Measurements from ENCODE around the gene PGLYRP2.
A peak's percentile ranks its signal among the peaks of the same experiment; 100 is the strongest.

The PGLYRP2 gene

DNA sequence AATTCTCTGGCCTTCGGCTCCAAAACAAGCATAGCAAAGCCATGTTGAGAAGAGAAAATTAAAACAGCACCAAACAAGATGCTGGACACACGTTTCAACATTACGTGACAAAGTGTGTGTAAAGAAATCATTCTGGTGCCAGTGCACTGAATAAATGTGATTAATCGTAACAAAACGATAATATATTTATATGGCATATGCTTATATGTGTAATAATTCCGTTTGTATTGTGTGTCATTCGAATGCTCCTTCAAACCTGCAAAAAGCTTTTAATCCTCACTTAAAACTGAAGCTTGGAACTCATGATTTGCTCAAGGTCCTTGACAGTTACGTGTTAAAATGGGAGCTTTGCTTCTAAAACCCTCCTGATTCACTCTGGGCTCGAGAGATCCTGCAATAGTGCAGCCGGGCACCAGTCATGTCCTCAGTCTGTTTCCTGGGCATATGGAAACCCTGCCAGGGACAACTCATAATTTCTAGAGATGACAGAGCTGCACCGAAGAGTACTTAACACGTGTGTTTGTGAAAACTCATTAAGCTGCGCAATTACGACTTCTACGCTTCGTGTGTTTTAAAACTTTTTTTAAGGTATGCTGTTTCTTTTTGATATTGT lies 59.8 kb downstream of the PGLYRP2 start:
- Histone ChIP-seq H3K27me3 (ENCODE audit: control insufficient read depth, insufficient read depth, low read length) (no peaks in the 10 kb centered on the region), H3K36me3 (ENCODE audit: control insufficient read depth, insufficient read depth, low read length) (peaks cover 15% of the 10 kb centered on the region), H3K4me1 (ENCODE audit: control insufficient read depth, insufficient read depth, low read length) (peaks cover 15% of the 10 kb centered on the region), H3K27ac (ENCODE audit: low read depth, low read length) (peak overlapping the region; percentile 51), H3K4me3 (ENCODE audit: low read length) (peak overlapping the region; percentile 66), H3K9ac (ENCODE audit: low read length) (no peak overlapping the region)

Measured in rectal smooth muscle tissue (tissue), 1 donor.